Measurements from ENCODE around the gene TLE4.

TLE4 gene

DNA sequence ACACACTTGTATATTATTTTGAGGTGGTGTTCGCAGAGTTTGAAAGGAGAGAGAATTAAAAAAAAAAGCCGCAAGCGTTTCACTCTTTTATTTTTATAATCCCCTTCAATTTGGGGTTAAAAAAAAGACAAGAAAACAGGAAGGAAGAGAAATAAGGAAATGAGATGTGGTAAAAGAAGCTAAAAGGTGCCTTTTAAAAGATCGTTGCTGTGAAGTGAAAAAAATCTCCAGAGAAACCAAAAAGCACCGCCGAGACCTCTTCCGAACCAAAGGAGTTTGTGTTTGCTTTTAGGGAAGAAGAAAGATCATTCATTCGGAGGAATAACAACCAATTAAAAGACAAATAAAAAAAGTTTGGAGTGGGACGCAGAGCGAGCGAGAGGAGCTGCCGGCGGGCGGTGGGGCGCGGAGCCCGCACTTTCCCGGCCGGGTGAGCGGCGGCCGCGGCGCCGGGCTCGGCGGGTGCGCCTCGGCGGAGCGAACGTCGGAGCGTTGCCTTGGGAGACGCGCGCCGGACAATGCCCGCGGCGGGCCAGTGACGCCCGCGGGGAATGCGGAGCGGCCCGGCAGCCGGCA, 355 bp downstream of the TLE4 start:
- DNase-seq (ENCODE audit: low spot score) = no peak

GRCh38 chr9:79572608-79573411, 1.0 kb downstream of the TLE4 start:
- no peak for DNase-seq (ENCODE audit: low spot score)

GRCh38 chr9:79573412-79573923, 1.7 kb downstream of the TLE4 start:
- DNase-seq (ENCODE audit: low spot score) = no peak

- DNase-seq (ENCODE audit: low spot score) = no peak
Observed at GRCh38 chr9:79574136-79574535, 2.4 kb downstream of the TLE4 start.

GRCh38 chr9:79574781-79575180, 3.0 kb downstream of the TLE4 start:
- no peak for DNase-seq (ENCODE audit: low spot score)

DNA sequence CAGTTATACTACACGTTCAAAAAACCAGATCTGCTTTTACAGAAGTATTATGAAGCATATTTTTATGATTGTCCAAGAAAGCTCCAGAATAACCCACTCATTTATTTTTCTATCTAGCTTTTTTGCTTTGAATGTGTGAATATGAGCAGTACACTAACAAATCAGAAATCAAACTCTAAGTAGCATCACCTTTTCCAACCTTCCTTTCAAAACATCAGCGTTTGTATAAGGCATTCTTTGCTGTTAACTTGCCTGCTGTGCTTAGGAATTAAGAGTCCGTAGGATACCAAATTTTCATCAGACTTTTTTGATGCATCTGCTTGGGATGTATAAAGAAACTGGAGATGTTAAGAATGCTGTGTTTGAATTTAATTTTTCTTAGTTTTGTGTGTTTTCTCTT, 3.8 kb downstream of the TLE4 start:
- no peak for DNase-seq (ENCODE audit: low spot score)

DNA sequence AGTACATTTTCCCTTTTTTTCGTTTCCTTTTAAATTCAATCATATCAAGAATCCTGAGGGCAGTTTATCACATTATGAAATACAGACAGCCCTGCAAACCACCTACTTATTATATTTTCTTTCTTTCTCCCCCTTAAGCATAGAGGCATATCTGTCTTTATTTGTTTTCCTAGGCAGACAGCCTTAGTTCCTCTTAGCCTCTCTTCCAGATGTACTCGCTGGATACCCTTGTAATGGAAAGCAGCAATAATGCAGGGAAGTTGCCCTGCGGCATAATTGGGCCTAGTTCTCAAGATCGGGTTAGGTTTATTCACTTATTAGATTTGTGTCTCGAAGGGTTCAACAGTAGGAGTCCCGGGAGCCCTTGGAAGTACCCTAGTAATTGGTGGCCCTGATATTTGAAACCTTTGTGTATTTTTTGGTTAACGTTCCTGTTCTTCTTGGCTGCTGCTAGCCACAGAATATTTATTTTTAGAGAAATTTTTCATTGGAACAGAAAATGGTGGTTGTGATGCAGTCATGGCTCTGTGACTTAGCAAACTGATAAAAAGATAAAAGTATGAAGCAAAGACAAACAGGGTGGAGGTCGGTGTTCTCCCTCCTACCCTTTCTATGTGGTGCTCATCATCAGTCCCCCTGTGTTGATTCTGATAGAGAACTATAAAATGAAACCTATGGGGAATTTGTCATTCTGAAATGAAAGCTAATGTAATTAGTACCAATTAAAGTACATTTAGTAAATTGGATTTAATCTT, 6.4 kb downstream of the TLE4 start:
- DNase-seq (ENCODE audit: low spot score) = no peak

GRCh38 chr9:79578891-79579290, 7.1 kb downstream of the TLE4 start:
- no peak for DNase-seq (ENCODE audit: low spot score)

- DNase-seq (ENCODE audit: low spot score) = no peak
Observed at GRCh38 chr9:79579624-79580023, 7.9 kb downstream of the TLE4 start.

GRCh38 chr9:79580055-79580454, 8.3 kb downstream of the TLE4 start:
- DNase-seq (ENCODE audit: low spot score) = no peak

GRCh38 chr9:79581388-79581787, 9.6 kb downstream of the TLE4 start:
- no peak for DNase-seq (ENCODE audit: low spot score)

DNA sequence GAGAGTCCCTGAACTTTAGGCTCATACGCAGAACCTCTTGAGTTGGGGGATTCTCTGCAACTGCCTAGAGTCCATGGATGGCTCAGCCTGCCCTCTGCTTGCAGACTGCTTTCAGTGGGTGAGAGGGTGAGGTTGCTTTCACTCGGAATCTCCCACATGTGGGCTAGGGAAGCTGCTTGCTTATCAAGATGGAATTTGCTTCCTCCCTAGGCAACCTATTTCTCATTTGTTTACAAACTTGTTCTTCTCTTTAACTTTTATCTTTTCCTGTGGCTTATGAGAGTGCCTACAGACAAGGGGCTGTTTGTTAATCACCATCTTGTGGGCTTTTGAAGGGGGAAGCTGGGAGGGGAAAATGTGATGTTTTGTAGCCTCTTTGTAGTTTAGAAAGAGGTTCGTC, 10.0 kb downstream of the TLE4 start:
- no peak for DNase-seq (ENCODE audit: low spot score)

DNA sequence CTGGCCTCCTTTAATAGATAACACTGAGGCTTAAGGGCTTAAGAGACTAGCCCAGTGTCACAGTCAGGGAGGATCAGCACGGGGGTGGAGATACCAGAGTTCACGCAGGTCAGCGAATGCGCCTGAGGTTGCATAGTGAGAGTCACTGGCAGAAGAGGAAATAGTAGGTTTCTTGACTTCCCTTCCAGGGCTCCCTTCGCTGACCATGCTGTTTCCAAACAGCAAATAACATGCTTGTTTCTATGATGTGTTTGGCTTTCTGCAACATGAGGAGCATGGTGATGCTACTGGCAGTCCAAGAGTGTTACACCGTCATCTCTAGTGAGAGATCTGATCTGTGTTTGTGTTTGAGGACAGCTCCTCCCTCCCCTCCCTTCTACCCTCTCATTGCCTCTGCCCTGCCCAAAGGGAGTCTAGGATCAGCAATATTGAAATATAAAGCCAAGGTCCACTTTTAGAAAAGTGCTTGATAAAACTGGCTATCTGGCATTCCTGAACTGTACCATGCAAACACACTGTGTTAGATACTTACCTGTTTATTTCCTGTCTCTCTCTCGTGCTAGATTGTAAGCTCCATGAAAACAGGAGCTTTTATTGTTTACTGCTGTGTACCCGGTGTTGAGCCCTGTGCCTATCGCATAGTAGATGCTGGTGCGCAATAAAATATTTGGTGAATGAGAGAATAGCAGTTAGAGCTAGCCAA, 12.3 kb downstream of the TLE4 start:
- DNase-seq (ENCODE audit: low spot score) = no peak

- DNase-seq (ENCODE audit: low spot score) = no peak
Observed at GRCh38 chr9:79584655-79584982, 12.9 kb downstream of the TLE4 start.

DNA sequence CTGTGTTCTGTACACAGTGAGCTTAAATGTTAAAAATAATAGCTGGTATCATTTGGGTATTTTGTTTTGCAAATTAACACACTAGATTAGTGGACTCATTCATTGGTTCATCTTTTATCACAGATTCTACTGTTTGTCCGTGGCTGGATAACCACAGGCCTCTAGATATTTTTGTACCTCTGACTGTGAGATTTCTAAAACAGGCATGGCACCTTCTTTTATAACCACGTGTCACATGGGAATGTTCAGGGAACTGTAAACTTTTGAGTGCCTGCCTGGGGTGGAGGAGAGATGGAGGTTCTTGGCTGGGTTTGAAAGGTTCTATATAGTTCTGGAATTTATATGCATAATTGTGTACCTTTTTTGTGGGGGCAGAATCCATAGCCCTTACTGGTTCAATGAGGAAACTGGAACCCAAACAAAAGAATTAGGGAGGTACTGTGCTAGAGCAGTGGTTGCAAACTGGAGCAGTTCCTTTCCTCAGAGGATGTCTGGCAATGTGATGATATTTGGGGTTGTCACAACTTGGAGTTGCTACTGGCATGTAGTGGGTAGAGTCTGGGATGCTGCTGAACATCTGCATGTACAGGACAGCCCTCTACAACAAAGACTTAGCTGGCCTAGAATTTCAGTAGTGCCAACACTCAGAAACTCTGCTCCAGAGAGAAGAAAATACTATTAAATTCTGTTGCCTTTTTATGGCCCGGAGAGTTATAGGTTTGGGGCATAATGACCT, 16.9 kb downstream of the TLE4 start:
- no peak for DNase-seq (ENCODE audit: low spot score)

GRCh38 chr9:79591458-79591857, 19.7 kb downstream of the TLE4 start:
- no peak for DNase-seq (ENCODE audit: low spot score)

GRCh38 chr9:79592726-79593493, 21.1 kb downstream of the TLE4 start:
- DNase-seq (ENCODE audit: low spot score) = no peak

- no peak for DNase-seq (ENCODE audit: low spot score)
Observed at GRCh38 chr9:79598562-79599345, 27.0 kb downstream of the TLE4 start.

DNA sequence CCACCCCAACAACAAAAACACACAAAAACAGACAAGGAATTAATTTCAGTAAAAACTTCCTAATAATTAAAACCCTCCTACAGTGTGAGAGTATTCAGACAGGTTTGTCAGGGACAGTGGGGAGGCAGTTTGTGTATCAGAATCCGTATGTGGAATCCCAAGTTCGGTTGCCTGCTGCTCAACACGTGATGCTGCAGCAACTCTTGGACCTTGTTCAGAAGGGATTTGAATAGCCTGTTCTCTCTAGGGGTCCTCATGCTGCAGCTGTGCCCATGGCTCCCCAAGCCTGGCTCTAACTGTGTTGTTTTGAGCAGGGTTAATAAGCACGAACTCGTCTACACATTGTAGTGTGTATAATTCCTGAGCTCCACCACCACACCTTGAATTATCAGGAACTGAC, 28.7 kb downstream of the TLE4 start:
- no peak for DNase-seq (ENCODE audit: low spot score)

- no peak for DNase-seq (ENCODE audit: low spot score)
Observed at GRCh38 chr9:79603222-79603920, 31.6 kb downstream of the TLE4 start.
